ENCODE data around the gene PTPRN2. TPM values are rescaled to one million over a fixed set of nuclear protein-coding genes. Genes with fewer than 3 reads are reported as not detected.

Gene PTPRN2
- total and polyA plus RNA-seq, 2 of the 13 experiments (the other 11 are each of a cell fraction or from before 2014, with no cell fraction given) = 2.5 to 24.2 TPM

DNA sequence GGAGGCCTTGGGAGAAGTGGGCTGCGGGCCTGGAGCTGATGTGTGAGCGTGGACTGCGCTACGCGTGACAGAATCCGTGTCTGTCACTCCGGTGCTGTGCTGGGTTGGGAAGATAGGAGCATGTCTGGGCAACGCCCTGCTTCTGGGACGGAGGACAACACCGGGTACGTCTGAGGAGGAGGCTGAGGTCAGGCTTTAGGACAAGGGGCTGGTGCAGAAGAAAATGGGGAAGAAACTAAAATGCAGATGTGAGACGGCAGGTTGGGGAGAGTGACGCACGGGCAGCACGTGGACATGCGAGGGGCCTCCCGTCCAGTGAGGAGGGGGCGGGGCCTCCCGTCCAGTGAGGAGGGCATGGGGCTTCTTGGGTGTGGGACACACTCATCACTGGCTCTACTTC is 1043.4 kb downstream of the PTPRN2 start (continued):
- TF ChIP-seq U2AF1 (optimal IDR thresholded peaks at IDR 0.05; ENCODE audit: low read depth, low read length) = no peak

DNA sequence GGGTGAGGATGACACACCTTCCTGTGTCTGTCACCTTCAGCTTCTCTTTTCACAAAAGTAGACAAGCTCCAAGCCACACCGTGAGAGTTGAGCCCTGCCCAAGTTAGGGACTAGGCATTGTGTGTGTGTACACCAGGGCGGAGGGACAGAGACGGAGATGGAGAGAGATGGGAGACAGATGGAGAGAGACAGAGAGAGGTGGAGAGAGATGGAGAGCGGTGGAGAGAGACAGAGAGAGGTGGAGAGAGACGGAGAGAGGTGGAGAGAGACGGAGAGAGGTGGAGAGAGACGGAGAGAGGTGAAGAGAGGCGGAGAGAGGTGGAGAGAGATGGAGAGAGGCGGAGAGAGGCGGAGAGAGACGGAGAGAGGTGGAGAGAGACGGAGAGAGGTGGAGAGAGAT is 1043.8 kb downstream of the PTPRN2 start:
- DNase-seq (ENCODE audit: low spot score) (no peak), FAIRE-seq (no peak), ATAC-seq (no peak)
- H3K4me3 ChIP-seq (replicated peaks in 1 of 3; ENCODE audit: insufficient read depth in 1 of 3, low read depth in 2 of 3, low read length in 3 of 3) = no peak overlapping the region
- no peak overlapping the region for H3K4me2 ChIP-seq (ENCODE audit: low read depth, low read length)
- ChIA-PET CTCF (ENCODE audit: low intra/inter-chr PET ratio, low total read pairs) (no interaction called here), POLR2A (no interaction called here)
- intact Hi-C loops (cut with micrococcal nuclease; ENCODE audit: unreplicated experiment) (no loop called here), in situ Hi-C loops (cut with HindIII; ENCODE audit: extremely low pct_ligation_motif_present, low pct_unique_long_range_greater_than_20kb) (no loop called here)
- no peaks in the 10 kb centered on the region for H4K20me1 ChIP-seq (ENCODE audit: insufficient read depth, low read length)
- peaks cover 3 to 46% of the 10 kb centered on the region in 2 experiments; a peak in 4 of 5 replicates for H3K27me3 ChIP-seq (ENCODE audit: control insufficient read depth in 1 of 2, insufficient read depth in 2 of 2, low read length in 2 of 2)
- H3K4me1 ChIP-seq (ENCODE audit: insufficient read depth, low read length) = no peaks in the 10 kb centered on the region
- BruUV-seq (replicated peaks) = no TSS peak
- H3K27ac ChIP-seq (ENCODE audit: extremely low read length, insufficient read depth, low read length) = no peak overlapping the region
- H3K9ac ChIP-seq (ENCODE audit: insufficient read depth, low read depth, low read length) = no peak overlapping the region
- no peak overlapping the region for H2AFZ ChIP-seq (ENCODE audit: low read length)
- H3K9me3 ChIP-seq (ENCODE audit: low read length) = no peaks in the 10 kb centered on the region
- H3K79me2 ChIP-seq (ENCODE audit: insufficient read depth, low read length) = no peaks in the 10 kb centered on the region
- no peaks in the 10 kb centered on the region for H3K36me3 ChIP-seq (replicated peaks in 1 of 2; ENCODE audit: control insufficient read depth in 1 of 2, insufficient read depth in 2 of 2, low read length in 2 of 2)
- 55% methylated on average over 12 of the region's 12 CpGs for WGBS (ENCODE audit: low lambda C conversion rate)
- TF ChIP-seq ZNF34 (CRISPR knock-in tag; IDR thresholded peaks at IDR 0.05; ENCODE audit: borderline replicate concordance) = no peak
- no peak for TF ChIP-seq NR2F6 (IDR thresholded peaks at IDR 0.05)
- no peak for TF ChIP-seq NR2F6 (CRISPR knock-in tag; IDR thresholded peaks at IDR 0.05)
- no peak for TF ChIP-seq PAF1 (CRISPR knock-in tag; IDR thresholded peaks at IDR 0.05)
- TF ChIP-seq ZNF589 (CRISPR knock-in tag; conservative IDR thresholded peaks at IDR 0.05) = no peak
- TF ChIP-seq ZNF839 (CRISPR knock-in tag; IDR thresholded peaks at IDR 0.05; ENCODE audit: borderline replicate concordance) = no peak
- no peak for TF ChIP-seq ELF3 (CRISPR knock-in tag; IDR thresholded peaks at IDR 0.05)
- no peak for TF ChIP-seq ZNF138 (CRISPR knock-in tag; IDR thresholded peaks at IDR 0.05; ENCODE audit: low read depth)
- TF ChIP-seq ZFP36 (IDR thresholded peaks at IDR 0.05; ENCODE audit: borderline replicate concordance, low read depth, low read length, partially characterized antibody) = no peak
- no peak for TF ChIP-seq HMG20B (CRISPR knock-in tag; conservative IDR thresholded peaks at IDR 0.05)
